T47D (cell line): Measurements from ENCODE around the gene MYOT.
"Not testable (repeated sequence)": the region's sequence is repeated elsewhere in the genome, so short reads cannot be mapped to it uniquely, and the experiment has no call there.

Experiments
- DNase-seq, 2 experiments: peaks; one replicate each; pipeline versions ENCODE4 v3.0.0 to v3.0.0-alpha.2; 2011 to 2012; ENCODE audit warnings: low read depth in 1 of 2, low spot score in 1 of 2
- JUND ChIP-seq: IDR thresholded peaks from 2 replicates; pipeline ENCODE4 v1.6.1; 2012; ENCODE audit warnings: low read depth
- in situ Hi-C: cut with HindIII; loops from 2 replicates; pipeline ENCODE4 v1.10.0; 2016; ENCODE audit warnings: low sequenced_read_pairs, low pct_unique_long_range_greater_than_20kb

MYOT gene

GRCh38 chr5:137862251-137862650 lies 5.4 kb upstream of the MYOT start:
- no peak for TF ChIP-seq JUND
- in situ Hi-C loops = no loop called here

GRCh38 chr5:137863653-137864052 lies 4.0 kb upstream of the MYOT start:
- in situ Hi-C loops, DNase-seq: not testable (repeated sequence)

More at GRCh38 chr5:137862251-137862650, 5.4 kb upstream of the MYOT start:
- no peak for DNase-seq

- no peak for DNase-seq
- in situ Hi-C loops = no loop called here
- no peak for TF ChIP-seq JUND
Observed at GRCh38 chr5:137866541-137867388, 895 bp upstream of the MYOT start.

- in situ Hi-C loops = no loop called here
- TF ChIP-seq JUND = no peak
- DNase-seq = no peak
Observed at GRCh38 chr5:137870647-137871339, 3.1 kb downstream of the MYOT start.

GRCh38 chr5:137871571-137871970 lies 3.9 kb downstream of the MYOT start:
- no peak for TF ChIP-seq JUND
- in situ Hi-C loops = no loop called here
- DNase-seq = no peak

GRCh38 chr5:137872466-137872865 lies 4.8 kb downstream of the MYOT start:
- no peak for DNase-seq
- no peak for TF ChIP-seq JUND

GRCh38 chr5:137876101-137876500 lies 8.4 kb downstream of the MYOT start:
- DNase-seq = no peak
- TF ChIP-seq JUND = no peak
- in situ Hi-C loops = no loop called here

More at GRCh38 chr5:137872466-137872865, 4.8 kb downstream of the MYOT start:
- in situ Hi-C loops = no loop called here

GRCh38 chr5:137880313-137880712 lies 12.7 kb downstream of the MYOT start:
- TF ChIP-seq JUND = no peak
- in situ Hi-C loops = no loop called here
- no peak for DNase-seq

- TF ChIP-seq JUND = no peak
- in situ Hi-C loops = no loop called here
- no peak for DNase-seq
Observed at GRCh38 chr5:137887831-137888230, 20.2 kb downstream of the MYOT start.

GRCh38 chr5:137888466-137888862 lies 20.8 kb downstream of the MYOT start:
- DNase-seq = no peak
- in situ Hi-C loops = no loop called here
- TF ChIP-seq JUND = no peak

GRCh38 chr5:137888863-137889759 lies 21.5 kb downstream of the MYOT start, which contains the start of gene PKD2L2:
Gene PKD2L2 (plus strand): TSS chr5:137889457. CDS start chr5:137889492, 35 bp downstream.
- no peak for TF ChIP-seq JUND
- no peak for DNase-seq
- in situ Hi-C loops = no loop called here

- peak in 1 of 2 experiments; percentile 27 for DNase-seq
- TF ChIP-seq JUND = no peak
- in situ Hi-C loops = no loop called here
Observed at GRCh38 chr5:137890845-137891244, 23.2 kb downstream of the MYOT start.

GRCh38 chr5:137891849-137892248 lies 24.2 kb downstream of the MYOT start:
- in situ Hi-C loops = no loop called here
- TF ChIP-seq JUND = no peak
- DNase-seq = no peak
